Activated CD8-positive, alpha-beta T cell treated with anti-CD3 and anti-CD28 coated beads, Interleukin-2, amount 10 ng/mL, durations not matched to agents 7 days and 5 days (primary cell): ENCODE results near the gene EMX2. TPM values are rescaled to one million over a fixed set of nuclear protein-coding genes. Genes with fewer than 3 reads are reported as not detected.
A peak's percentile ranks its signal among the peaks of the same experiment; 100 is the strongest.

Source experiments
- ATAC-seq: fragments of 150-1000 bp; cut with Tn5 transposase; one replicate; pipeline ENCODE4 v1.10.0; 2021; ENCODE audit warnings: moderate library complexity
- CTCF ChIA-PET: fragments of 350-600 bp; sonication (Branson Sonifier 250); formaldehyde crosslinking; loops from one replicate; lab custom pipeline; 2021; ENCODE audit warnings: antibody characterized with exemption; lab: Charles Lee
- POLR2A ChIA-PET: fragments of 350-600 bp; sonication (Branson Sonifier 250); formaldehyde crosslinking; loops from one replicate; lab custom pipeline; 2021; ENCODE audit warnings: antibody characterized with exemption; lab: Charles Lee
- DNase-seq: peaks from one replicate; pipeline ENCODE4 v3.0.0-alpha.2; 2020
- H3K27ac Mint-ChIP-seq: one replicate; pipeline ENCODE4 v1.8.0; 2021; ENCODE audit warnings: mild to moderate bottlenecking, mixed read lengths
- H3K27me3 Mint-ChIP-seq: one replicate; pipeline ENCODE4 v1.8.0; 2021; ENCODE audit warnings: low read depth, mixed read lengths
- H3K36me3 Mint-ChIP-seq: one replicate; pipeline ENCODE4 v1.8.0; 2021; ENCODE audit warnings: low read depth, mixed read lengths
- H3K4me1 Mint-ChIP-seq: one replicate; pipeline ENCODE4 v1.8.0; 2021; ENCODE audit warnings: low read depth, mixed read lengths
- H3K4me3 Mint-ChIP-seq: one replicate; pipeline ENCODE4 v1.8.0; 2021; ENCODE audit warnings: mild to moderate bottlenecking, mixed read lengths
- H3K9me3 Mint-ChIP-seq: one replicate; pipeline ENCODE4 v1.8.0; 2022; ENCODE audit warnings: mixed read lengths; ENCODE audit not compliant: insufficient read depth
- total RNA-seq, 2 experiments: library from RNA; stranded (reverse); gene quantifications; one replicate each; pipeline ENCODE4 v1.2.3, GENCODE V29; 2021

Gene EMX2
- total RNA-seq, 2 experiments from 2014 or later: not detected

- Mint-ChIP-seq H3K4me3 (no peak overlapping the region), H3K4me1 (peaks cover 7% of the 10 kb centered on the region), H3K36me3 (peaks cover 3% of the 10 kb centered on the region), H3K27ac (no peak overlapping the region), H3K9me3 (no peaks in the 10 kb centered on the region), H3K27me3 (peaks cover 69% of the 10 kb centered on the region)
- ChIA-PET CTCF (no interaction called here), POLR2A (interaction anchor here (0.9 kb wide), 1 partner anchor 13 kb away, joined by 3 read pairs; no protein-coding TSS in a partner anchor)
- DNase-seq: no peak
- no peak for ATAC-seq
These were observed 8.9 kb upstream of the EMX2 start for GRCh38 chr10:117533507-117534281.

- POLR2A ChIA-PET: interaction anchor here (0.9 kb wide), 1 partner anchor 14 kb away, joined by 3 read pairs; no protein-coding TSS in a partner anchor
- Mint-ChIP-seq H3K36me3 (peaks cover 3% of the 10 kb centered on the region), H3K4me3 (no peak overlapping the region), H3K4me1 (peaks cover 7% of the 10 kb centered on the region), H3K9me3 (no peaks in the 10 kb centered on the region), H3K27me3 (peaks cover 76% of the 10 kb centered on the region), H3K27ac (no peak overlapping the region)
- ATAC-seq: no peak
- no peak for DNase-seq
- CTCF ChIA-PET: no interaction called here
These were observed 7.9 kb upstream of the EMX2 start for GRCh38 chr10:117534321-117535297.

GRCh38 chr10:117535298-117536071, 7.1 kb upstream of the EMX2 start:
- Mint-ChIP-seq H3K4me1 (peaks cover 7% of the 10 kb centered on the region), H3K9me3 (no peaks in the 10 kb centered on the region), H3K36me3 (peaks cover 3% of the 10 kb centered on the region), H3K4me3 (peak overlapping the region; percentile 12), H3K27ac (no peak overlapping the region), H3K27me3 (peaks cover 79% of the 10 kb centered on the region)
- ChIA-PET CTCF (no interaction called here), POLR2A (no interaction called here)
- ATAC-seq (no peak), DNase-seq (no peak)

- Mint-ChIP-seq H3K9me3 (no peaks in the 10 kb centered on the region), H3K27me3 (peaks cover 79% of the 10 kb centered on the region), H3K4me3 (peak overlapping the region; percentile 12), H3K4me1 (peaks cover 7% of the 10 kb centered on the region), H3K36me3 (peaks cover 3% of the 10 kb centered on the region), H3K27ac (no peak overlapping the region)
- ChIA-PET POLR2A (no interaction called here), CTCF (interaction anchor here (1.1 kb wide), 1 partner anchor 145 kb away, joined by 3 read pairs; no protein-coding TSS in a partner anchor)
- no peak for DNase-seq
- no peak for ATAC-seq
These were observed 6.3 kb upstream of the EMX2 start for GRCh38 chr10:117536072-117536865.

- H3K4me1 Mint-ChIP-seq: peaks cover 7% of the 10 kb centered on the region
- ChIA-PET POLR2A (no interaction called here), CTCF (interaction anchor here (1.1 kb wide), 1 partner anchor 144 kb away, joined by 3 read pairs; no protein-coding TSS in a partner anchor)
- H3K27me3 Mint-ChIP-seq: peaks cover 78% of the 10 kb centered on the region
- DNase-seq: no peak
- H3K27ac Mint-ChIP-seq: no peak overlapping the region
- no peaks in the 10 kb centered on the region for H3K9me3 Mint-ChIP-seq
- peaks cover 3% of the 10 kb centered on the region for H3K36me3 Mint-ChIP-seq
- no peak overlapping the region for H3K4me3 Mint-ChIP-seq
- ATAC-seq: no peak
These were observed 5.6 kb upstream of the EMX2 start for GRCh38 chr10:117536866-117537435.

GRCh38 chr10:117537436-117537903, 5.1 kb upstream of the EMX2 start:
- peak; percentile 55 for ATAC-seq
- POLR2A ChIA-PET: no interaction called here
- no peaks in the 10 kb centered on the region for H3K9me3 Mint-ChIP-seq
- peaks cover 77% of the 10 kb centered on the region for H3K27me3 Mint-ChIP-seq
- H3K27ac Mint-ChIP-seq: no peak overlapping the region
- H3K36me3 Mint-ChIP-seq: peaks cover 3% of the 10 kb centered on the region
- H3K4me3 Mint-ChIP-seq: no peak overlapping the region
- DNase-seq: no peak
- peaks cover 7% of the 10 kb centered on the region for H3K4me1 Mint-ChIP-seq
- CTCF ChIA-PET: interaction anchor here (0.9 to 1.2 kb wide), 5 partner anchors 11 to 707 kb away, joined by 3 to 8 read pairs (median 3); no protein-coding TSS in a partner anchor

- Mint-ChIP-seq H3K27ac (no peak overlapping the region), H3K36me3 (peaks cover 3% of the 10 kb centered on the region), H3K27me3 (peaks cover 75% of the 10 kb centered on the region), H3K9me3 (no peaks in the 10 kb centered on the region), H3K4me3 (no peak overlapping the region), H3K4me1 (peaks cover 7% of the 10 kb centered on the region)
- no peak for DNase-seq
- no peak for ATAC-seq
- POLR2A ChIA-PET: no interaction called here
- CTCF ChIA-PET: interaction anchor here (0.8 to 1.4 kb wide), 6 partner anchors 10 to 706 kb away, joined by 3 to 8 read pairs (median 4); no protein-coding TSS in a partner anchor
These were observed 4.5 kb upstream of the EMX2 start for GRCh38 chr10:117537904-117538524.

GRCh38 chr10:117539361-117539773, 3.2 kb upstream of the EMX2 start:
- no peaks in the 10 kb centered on the region for H3K9me3 Mint-ChIP-seq
- DNase-seq (no peak), ATAC-seq (no peak)
- peaks cover 11% of the 10 kb centered on the region for H3K4me1 Mint-ChIP-seq
- CTCF ChIA-PET: interaction anchor here (1.4 kb wide), 1 partner anchor 372 kb away, joined by 6 read pairs; no protein-coding TSS in a partner anchor
- H3K27me3 Mint-ChIP-seq: peaks cover 74% of the 10 kb centered on the region
- H3K27ac Mint-ChIP-seq: no peak overlapping the region
- peaks cover 1% of the 10 kb centered on the region for H3K36me3 Mint-ChIP-seq
- POLR2A ChIA-PET: no interaction called here
- no peak overlapping the region for H3K4me3 Mint-ChIP-seq

- no peak overlapping the region for H3K27ac Mint-ChIP-seq
- ChIA-PET POLR2A (no interaction called here), CTCF (interaction anchor here (1.6 kb wide), 1 partner anchor 365 kb away, joined by 3 read pairs; no protein-coding TSS in a partner anchor)
- no peak for DNase-seq
- peaks cover 11% of the 10 kb centered on the region for H3K4me1 Mint-ChIP-seq
- H3K4me3 Mint-ChIP-seq: no peak overlapping the region
- ATAC-seq: no peak
- H3K9me3 Mint-ChIP-seq: no peaks in the 10 kb centered on the region
- H3K27me3 Mint-ChIP-seq: peaks cover 77% of the 10 kb centered on the region
- peaks cover 2% of the 10 kb centered on the region for H3K36me3 Mint-ChIP-seq
These were observed 2.5 kb upstream of the EMX2 start for GRCh38 chr10:117539903-117540639.
